Fibroblast of villous mesenchyme (primary cell): Measurements from ENCODE around the gene PDE2A. TPM values are rescaled to one million over a fixed set of nuclear protein-coding genes. Genes with fewer than 3 reads are reported as not detected.

Experiments
- DNase-seq: peaks from one replicate; pipeline ENCODE4 v3.0.0-alpha.2; 2010; ENCODE audit warnings: low read depth
- H3K4me3 ChIP-seq: 2 replicates; pipeline ENCODE4 v1.5.1; 2011; ENCODE audit warnings: low read depth, mild to moderate bottlenecking, low read length
- total RNA-seq: library from RNA; depleted of rRNA; stranded (reverse); fragments of >200 nt; gene quantifications from 2 replicates; pipeline ENCODE4 v1.2.3, GENCODE V29; 2012
- TF ChIP-seq, protein P1 (sequence below): IDR thresholded peaks from 2 replicates; pipeline ENCODE4 v1.5.1; 2012; ENCODE audit warnings: low read depth, mild to moderate bottlenecking, low read length; ENCODE audit not compliant: insufficient read depth

Gene PDE2A
- total RNA-seq, 1 donor, result under 0.01 TPM

DNA sequence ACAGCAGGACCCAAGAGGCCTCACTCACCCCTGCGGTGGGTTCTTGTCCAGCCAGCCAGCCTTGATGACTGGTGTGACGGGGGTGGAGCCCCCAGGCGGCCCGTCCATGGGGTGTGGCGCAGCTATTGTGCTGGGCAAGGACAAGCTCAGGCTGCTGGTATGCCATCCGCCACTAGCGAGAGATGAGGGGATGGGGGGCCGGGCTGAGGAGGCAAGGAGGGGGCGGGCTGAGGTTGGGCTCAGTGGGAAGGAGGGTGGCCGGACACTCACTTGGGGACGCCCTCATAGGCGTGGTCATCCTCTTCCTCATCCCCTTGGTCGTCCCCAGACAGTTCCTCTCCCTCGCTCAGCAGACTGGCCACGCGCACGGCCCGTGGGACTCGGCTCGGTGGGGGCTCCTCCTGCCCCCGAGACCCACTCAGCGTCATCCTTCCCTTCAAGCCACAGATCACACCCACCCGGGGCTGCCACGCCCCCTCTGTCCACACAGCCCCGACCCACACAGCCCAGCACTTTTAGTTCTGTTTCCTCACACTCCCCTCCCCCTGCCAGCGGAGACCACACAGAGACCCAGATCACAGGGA, 38.0 kb upstream of the PDE2A start:
- TF ChIP-seq, protein P1, sequence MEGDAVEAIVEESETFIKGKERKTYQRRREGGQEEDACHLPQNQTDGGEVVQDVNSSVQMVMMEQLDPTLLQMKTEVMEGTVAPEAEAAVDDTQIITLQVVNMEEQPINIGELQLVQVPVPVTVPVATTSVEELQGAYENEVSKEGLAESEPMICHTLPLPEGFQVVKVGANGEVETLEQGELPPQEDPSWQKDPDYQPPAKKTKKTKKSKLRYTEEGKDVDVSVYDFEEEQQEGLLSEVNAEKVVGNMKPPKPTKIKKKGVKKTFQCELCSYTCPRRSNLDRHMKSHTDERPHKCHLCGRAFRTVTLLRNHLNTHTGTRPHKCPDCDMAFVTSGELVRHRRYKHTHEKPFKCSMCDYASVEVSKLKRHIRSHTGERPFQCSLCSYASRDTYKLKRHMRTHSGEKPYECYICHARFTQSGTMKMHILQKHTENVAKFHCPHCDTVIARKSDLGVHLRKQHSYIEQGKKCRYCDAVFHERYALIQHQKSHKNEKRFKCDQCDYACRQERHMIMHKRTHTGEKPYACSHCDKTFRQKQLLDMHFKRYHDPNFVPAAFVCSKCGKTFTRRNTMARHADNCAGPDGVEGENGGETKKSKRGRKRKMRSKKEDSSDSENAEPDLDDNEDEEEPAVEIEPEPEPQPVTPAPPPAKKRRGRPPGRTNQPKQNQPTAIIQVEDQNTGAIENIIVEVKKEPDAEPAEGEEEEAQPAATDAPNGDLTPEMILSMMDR, result no peak
- peak; percentile 51 for DNase-seq

DNA sequence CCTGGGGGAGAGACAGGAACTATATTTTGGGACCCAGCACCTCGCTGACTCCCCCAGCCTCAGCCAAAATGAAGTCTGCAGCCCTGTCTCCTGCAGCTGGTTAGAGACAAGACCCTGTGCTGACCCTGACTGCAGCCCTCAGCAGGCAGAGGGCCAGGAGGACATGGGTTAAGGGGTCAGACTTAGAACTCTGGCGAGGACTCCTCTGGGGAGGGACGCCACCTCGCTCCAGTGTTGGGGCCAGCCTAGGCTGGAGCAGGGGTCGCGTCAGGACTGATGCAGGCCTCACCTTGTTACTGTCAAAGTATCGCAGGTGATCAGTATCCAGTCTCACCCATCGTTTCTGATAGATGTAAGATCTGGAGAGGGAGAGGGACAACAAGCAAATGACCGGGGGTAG, 36.9 kb upstream of the PDE2A start:
- TF ChIP-seq, protein P1, result no peak
- DNase-seq, result no peak

More for the DNA sequence above, 38.0 kb upstream of the PDE2A start:
- peak overlapping the region; percentile 10 for H3K4me3 ChIP-seq

DNA sequence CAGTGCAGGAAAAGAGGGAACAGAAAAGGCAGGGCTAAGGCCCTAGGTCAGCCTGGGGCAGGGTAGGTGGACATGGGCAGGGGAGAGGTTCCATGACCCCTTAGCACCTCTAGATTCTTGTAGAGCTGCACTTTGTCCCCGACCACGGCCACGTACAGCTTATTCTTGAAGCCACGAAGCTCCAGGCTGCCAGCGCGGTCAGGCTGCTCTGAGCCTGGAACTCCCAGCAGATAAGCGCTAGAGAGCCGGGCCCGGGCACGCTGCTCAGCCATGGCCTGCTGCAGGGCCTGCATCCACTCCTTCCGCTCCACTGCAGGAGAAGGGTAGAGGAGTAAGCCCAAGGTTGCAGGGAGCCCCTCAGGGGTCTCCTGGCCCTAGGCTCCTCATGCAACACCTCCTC, 36.1 kb upstream of the PDE2A start:
- TF ChIP-seq, protein P1, result no peak
- H3K4me3 ChIP-seq, result no peak overlapping the region
- no peak for DNase-seq

More for the DNA sequence above, 36.9 kb upstream of the PDE2A start:
- H3K4me3 ChIP-seq, result no peak overlapping the region

DNA sequence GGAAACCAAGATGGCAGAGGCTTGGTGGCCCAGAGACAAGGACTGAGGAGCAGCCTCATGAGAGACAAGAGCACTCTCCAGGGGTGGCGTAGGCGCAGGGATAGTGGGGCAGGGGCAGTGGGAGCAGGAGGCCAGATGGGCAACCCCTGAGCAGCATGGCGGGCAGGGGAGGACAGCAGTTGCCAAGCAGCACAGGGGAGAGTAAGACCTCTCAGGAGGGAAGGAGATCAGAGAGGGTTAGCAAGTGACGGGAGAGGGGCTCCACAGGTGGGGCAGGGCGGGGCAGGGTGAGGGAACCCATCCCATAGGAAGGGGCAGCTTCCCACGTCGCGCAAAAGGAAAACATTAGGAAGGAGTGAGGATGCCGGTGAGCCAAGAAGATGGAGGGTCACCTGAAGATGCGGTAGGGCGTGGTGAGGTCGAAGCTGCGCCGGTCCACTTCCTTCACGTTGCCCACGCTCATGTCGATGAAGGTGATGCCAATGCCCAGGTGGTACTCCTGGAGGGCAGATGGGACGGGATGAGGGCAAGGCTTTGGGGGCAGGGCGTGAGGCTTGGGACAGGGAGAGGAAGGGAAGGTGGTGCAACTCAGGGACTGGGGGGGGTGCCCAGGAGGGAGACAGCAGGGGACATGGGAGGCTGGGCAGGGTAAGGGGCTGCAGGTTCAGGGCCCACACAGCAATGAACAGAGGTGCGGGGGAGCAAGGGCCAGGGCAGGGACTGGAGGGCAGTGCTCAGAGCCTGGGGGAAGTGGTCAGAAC, 35.4 kb upstream of the PDE2A start:
- no peak for DNase-seq
- no peak overlapping the region for H3K4me3 ChIP-seq
- TF ChIP-seq, protein P1, result no peak

DNA sequence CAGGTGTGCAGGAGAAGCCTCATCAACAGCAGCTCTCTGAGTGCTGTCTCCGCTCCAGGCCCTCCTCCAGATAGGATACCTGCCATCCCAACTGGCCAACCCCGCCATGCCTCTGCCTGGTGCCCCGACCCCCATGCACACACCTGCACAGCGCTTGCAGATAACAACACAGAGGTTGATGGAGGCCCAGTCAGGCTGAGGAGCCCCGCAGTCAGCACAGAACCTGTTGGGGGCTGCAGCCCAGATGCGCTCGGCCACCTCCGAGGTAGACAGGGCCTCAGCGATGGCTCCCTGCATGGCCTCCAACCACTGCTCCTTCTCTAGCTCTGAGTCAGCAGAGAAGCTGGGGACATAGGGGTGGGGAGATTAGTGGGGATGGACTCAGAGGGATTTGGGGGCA, 32.8 kb upstream of the PDE2A start:
- DNase-seq, result no peak
- H3K4me3 ChIP-seq, result no peak overlapping the region
- TF ChIP-seq, protein P1, result no peak

DNA sequence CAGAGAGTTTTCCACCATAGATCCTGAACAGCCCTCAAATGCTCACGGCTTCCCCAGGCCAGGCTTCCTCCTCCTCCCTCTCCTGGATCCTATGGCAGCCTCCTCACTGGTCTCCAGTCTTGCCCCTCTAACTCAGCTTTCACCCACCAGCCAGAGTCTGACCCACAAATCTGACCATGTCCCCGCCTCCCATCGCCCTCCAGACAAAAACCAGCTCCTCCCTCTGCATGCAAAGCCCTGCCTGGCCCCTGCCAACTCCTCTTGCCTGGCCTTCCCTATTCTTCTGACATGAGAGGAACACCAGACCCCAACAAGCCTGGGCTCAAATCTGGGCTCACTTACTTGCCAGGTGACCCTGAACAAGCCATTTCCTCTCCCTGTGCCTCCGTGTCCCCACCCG, 32.4 kb upstream of the PDE2A start:
- no peak overlapping the region for H3K4me3 ChIP-seq
- TF ChIP-seq, protein P1, result no peak
- no peak for DNase-seq
